HG02970 (cell line): ENCODE results near the gene RBMS1.

ENCODE experiments used
- ATAC-seq: cut with Tn5 transposase; IDR thresholded peaks from one replicate; pipeline ENCODE4 v1.9.1; 2021; ENCODE audit warnings: mild to moderate bottlenecking, moderate library complexity, moderate number of reproducible peaks; ENCODE audit not compliant: unreplicated experiment, low FRiP score

The RBMS1 gene

DNA sequence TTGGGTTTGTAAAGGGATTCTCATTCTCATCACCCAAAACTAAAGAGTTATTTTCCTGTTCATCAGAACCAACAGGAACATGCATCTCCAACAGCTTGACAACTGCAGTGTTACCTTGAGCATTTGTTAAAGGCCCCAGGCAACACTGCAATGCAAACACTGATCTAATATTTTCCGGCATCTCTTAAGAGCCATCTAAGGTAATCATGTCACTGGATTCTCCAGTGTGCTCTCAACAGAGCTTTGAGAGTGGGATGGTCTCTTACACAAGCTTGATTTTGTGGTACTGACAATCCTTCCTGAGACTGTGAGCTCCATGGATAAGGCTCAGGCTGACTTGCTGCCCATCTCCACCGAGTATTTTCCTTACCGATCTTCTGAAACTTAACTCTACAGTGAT, 203.0 kb downstream of the RBMS1 start:
- ATAC-seq: no peak

DNA sequence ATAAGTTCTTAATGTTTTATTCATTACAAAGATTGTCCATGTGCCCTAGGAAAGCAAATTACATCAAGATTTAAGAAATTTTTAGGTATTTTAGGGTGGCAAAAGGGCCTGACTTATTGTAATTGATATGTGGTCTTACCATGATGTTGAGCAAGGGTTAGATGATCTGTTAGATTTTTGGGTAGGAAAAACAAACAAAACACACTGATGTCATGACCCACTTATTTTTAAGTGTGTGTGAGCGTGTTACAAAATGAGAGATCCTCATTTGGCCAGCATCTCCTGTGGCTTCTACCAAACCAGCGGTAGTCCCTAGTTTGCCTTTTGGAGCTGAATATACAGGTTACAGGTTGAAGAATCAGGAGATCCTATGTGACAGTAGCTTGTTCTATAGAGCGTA, 203.8 kb downstream of the RBMS1 start:
- no peak for ATAC-seq

DNA sequence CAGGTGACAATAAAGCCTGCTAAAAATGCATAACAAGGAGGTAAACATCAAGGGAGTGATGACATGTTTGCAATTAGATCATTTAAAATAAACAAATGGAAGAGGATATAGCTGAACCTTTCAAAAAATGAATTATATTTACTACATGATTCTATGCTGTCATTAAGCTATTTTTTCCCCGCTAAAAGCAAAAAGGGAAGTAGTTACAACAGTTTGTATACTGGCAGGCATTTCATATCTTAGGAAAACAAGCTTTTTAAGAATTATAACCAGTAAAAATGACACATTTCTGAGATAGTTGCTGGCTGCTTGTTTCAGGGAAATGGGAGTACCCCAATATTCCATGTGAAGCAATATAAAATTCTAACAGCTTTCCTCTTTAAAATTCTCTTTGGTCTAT, 204.5 kb downstream of the RBMS1 start:
- no peak for ATAC-seq

- no peak for ATAC-seq
Measured at GRCh38 chr2:160288324-160288723, 205.3 kb downstream of the RBMS1 start.

GRCh38 chr2:160287476-160287875, 206.1 kb downstream of the RBMS1 start:
- ATAC-seq: no peak

DNA sequence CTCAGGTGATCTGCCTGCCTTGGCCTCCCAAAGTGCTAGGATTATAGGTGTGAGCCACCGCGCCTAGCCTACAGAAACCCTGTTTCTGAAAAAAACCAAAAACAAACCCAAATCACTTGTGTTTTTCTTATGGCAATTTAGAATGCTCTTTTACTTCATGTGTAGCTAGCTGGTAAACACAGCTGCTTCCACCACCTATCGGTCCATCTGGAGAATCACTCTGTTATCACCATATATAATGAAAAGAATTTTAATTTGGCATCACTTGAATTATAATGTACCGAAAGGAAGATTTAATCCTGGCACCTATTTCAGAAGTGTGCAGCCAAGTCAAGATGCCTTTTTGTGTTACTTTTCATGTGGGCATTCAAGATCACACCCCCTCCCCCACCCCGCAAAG, 207.1 kb downstream of the RBMS1 start:
- ATAC-seq: no peak

DNA sequence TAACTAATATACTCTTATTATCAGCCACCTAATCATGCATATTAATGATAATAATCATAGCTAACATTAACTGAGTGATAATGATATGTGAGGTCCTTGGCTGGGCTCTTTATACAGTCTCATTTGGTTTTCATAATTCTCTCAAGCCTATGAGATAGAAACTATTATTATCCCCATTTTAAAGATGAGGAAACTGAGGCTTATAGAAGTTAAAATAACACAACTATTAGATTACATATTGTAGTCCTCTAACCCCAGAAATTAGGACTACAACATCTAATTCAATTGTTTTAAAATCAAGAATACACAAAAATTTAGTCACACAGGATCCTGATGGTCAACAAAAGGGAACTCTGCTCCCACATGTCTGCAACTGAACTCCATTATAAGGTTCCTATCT, 209.9 kb downstream of the RBMS1 start:
- ATAC-seq: no peak

DNA sequence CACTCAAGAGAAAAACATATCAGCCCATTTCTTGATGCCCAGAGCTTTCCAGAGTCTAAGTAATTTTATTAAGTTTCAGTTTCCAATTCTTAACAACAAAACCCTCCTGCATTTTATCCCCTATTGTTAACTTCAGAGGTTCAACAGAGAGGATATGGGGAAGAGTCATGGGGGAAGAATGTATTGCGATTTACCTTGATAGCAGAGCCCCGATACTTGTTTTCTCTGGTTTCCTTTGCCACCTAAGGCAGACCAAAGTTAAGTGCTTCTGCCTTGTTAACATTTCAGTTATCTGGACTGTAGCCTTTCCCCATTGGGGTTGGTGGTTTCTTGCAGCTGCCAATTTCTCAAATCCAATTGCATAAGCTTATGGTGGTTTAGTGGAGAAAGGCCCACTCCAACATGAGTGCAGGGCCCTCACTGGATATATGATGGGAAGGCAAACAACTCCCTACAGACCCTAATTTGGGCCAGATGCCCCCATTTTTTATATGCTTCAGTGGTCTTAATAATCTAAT, 211.5 kb downstream of the RBMS1 start:
- ATAC-seq: no peak

- no peak for ATAC-seq
Measured at GRCh38 chr2:160281213-160281612, 212.4 kb downstream of the RBMS1 start.

GRCh38 chr2:160279813-160280465, 213.7 kb downstream of the RBMS1 start:
- no peak for ATAC-seq

- ATAC-seq: no peak
Measured at GRCh38 chr2:160278879-160279177, 214.8 kb downstream of the RBMS1 start.

DNA sequence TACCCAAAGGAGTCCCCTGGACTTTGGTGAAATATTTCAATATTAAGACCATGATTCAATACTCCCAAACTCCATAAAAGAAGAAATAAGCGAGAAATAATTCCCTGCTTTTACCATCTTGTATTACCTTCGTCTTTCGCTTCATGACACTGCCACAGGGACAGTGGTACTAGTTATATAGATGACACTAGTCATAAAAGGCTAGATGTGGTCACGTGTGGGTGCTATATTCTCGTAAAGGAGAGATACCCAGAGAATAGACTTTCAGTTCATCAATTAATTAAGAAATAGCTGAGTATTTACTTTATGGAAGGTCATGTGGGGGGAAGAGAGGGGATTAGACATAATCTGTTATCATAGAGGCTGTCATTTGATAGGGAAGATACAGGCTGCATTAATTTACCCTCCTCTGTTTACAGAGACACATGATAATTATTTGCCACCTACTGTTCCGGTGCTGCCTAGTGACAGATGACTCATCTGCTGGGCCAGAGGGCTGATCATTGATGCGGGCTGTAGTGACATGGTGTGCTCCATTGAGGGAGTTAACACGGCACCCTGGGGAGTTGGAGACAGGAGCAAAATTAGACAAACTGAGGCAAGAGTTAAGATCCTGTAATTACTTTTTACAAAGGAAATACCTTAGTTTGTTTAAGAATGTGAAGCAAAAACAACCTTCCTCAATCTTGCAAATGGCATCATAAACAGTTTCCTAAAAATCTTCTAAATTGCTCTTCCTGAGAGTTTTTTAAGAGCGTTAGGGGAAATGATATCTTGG, 215.3 kb downstream of the RBMS1 start:
- no peak for ATAC-seq

DNA sequence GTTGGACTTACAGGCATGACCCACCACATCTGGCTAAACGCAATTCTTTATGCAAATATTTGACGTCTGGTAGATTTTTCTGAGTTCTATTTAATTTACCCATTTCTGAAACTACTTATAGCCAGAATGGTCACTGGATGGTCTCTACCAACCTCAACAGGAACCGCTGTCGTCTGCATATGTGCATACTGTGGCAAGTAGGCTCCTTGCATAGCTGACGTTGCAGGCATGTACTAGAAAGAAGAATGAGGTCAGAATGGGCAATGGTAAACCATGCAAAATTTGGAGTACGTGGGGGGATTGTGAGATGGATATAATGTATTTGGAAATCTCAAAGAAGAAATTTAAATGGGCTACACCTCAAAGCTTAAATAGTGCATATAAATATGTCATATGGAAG, 216.5 kb downstream of the RBMS1 start:
- ATAC-seq: no peak

GRCh38 chr2:160275656-160276055, 218.0 kb downstream of the RBMS1 start:
- no peak for ATAC-seq

- ATAC-seq: no peak
Measured at GRCh38 chr2:160271171-160272086, 222.2 kb downstream of the RBMS1 start.

GRCh38 chr2:160270571-160271113, 223.0 kb downstream of the RBMS1 start:
- ATAC-seq: no peak

GRCh38 chr2:160269803-160270570, 223.6 kb downstream of the RBMS1 start:
- ATAC-seq: peak; percentile 86

GRCh38 chr2:160269365-160269764, 224.2 kb downstream of the RBMS1 start:
- ATAC-seq: no peak

GRCh38 chr2:160268151-160268781, 225.3 kb downstream of the RBMS1 start:
- ATAC-seq: no peak

DNA sequence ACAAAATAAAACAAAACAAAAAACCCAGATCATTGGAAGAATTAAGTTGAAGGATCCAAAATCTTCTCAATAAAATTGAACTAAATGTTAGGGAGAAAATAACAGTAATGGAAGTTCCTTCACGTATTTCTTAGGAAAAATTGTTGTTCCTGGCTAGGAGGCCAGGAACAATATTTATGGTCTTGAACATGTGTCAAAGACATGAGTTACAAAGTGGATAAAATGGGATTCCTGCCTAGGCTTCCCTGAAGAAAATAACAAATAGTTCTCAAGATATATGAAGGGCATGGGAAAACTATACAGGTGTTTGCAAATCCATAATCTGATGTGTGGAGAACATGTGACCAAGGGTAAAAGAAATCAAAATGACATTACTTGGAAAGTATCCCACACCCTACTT, 225.9 kb downstream of the RBMS1 start:
- no peak for ATAC-seq
